ENCODE data around the gene LINC00237. TPM values are rescaled to one million over a fixed set of nuclear protein-coding genes. Genes with fewer than 3 reads are reported as not detected.

LINC00237 gene
- total and polyA plus RNA-seq, 9 donors = 0.72 TPM; not detected in 8

GRCh38 chr20:21110811-21111210 is 4.7 kb upstream of the LINC00237 start:
- TF ChIP-seq POLR2A (IDR thresholded peaks at IDR 0.05) (no peak), CTCF (IDR thresholded peaks at IDR 0.05) (no peak), EP300 (IDR thresholded peaks at IDR 0.05) (no peak)
- H3K27me3 ChIP-seq = no peaks in the 10 kb centered on the region

GRCh38 chr20:21109144-21109543 is 3.0 kb upstream of the LINC00237 start:
- TF ChIP-seq EP300 (IDR thresholded peaks at IDR 0.05) (no peak), POLR2A (IDR thresholded peaks at IDR 0.05) (no peak), CTCF (IDR thresholded peaks at IDR 0.05) (no peak)
- WGBS, 3 donors = 83 to 100% (median 90%) methylated on average over 2 of the region's 2 CpGs
- H3K4me1 ChIP-seq (ENCODE audit: insufficient read depth) = no peaks in the 10 kb centered on the region
- no peak overlapping the region for H3K4me3 ChIP-seq
- no peak for DNase-seq
- no peaks in the 10 kb centered on the region for H3K9me3 ChIP-seq
- intact Hi-C loops (cut with DNase I) = no loop called here
- no peaks in the 10 kb centered on the region for H3K36me3 ChIP-seq
- H3K27me3 ChIP-seq = no peaks in the 10 kb centered on the region
- no peak overlapping the region for H3K27ac ChIP-seq

More at GRCh38 chr20:21110811-21111210, 4.7 kb upstream of the LINC00237 start:
- H3K27ac ChIP-seq = no peak overlapping the region
- H3K36me3 ChIP-seq = no peaks in the 10 kb centered on the region
- no peak for DNase-seq
- H3K4me3 ChIP-seq = no peak overlapping the region
- no peaks in the 10 kb centered on the region for H3K9me3 ChIP-seq
- 77 to 90% (median 80%) methylated on average over 1 of the region's 1 CpG for WGBS, 3 donors
- H3K4me1 ChIP-seq (ENCODE audit: insufficient read depth) = no peaks in the 10 kb centered on the region
- intact Hi-C loops (cut with DNase I) = no loop called here

- TF ChIP-seq EP300 (IDR thresholded peaks at IDR 0.05) (no peak), CTCF (IDR thresholded peaks at IDR 0.05) (no peak)
- intact Hi-C loops (cut with DNase I) = no loop called here
- Histone ChIP-seq H3K9me3 (no peaks in the 10 kb centered on the region), H3K4me3 (no peak overlapping the region), H3K27me3 (peaks cover 4% of the 10 kb centered on the region), H3K4me1 (ENCODE audit: insufficient read depth) (peaks cover 3% of the 10 kb centered on the region), H3K27ac (no peak overlapping the region), H3K36me3 (no peaks in the 10 kb centered on the region)
- WGBS, 3 donors = 2 to 4% (median 2%) methylated on average over 42 to 50 of the region's 50 CpGs
- DNase-seq = no peak
Measured at GRCh38 chr20:21105429-21106170, 558 bp downstream of the LINC00237 start.

- intact Hi-C loops (cut with DNase I) = no loop called here
- no peaks in the 10 kb centered on the region for H3K36me3 ChIP-seq
- peaks cover 4% of the 10 kb centered on the region for H3K27me3 ChIP-seq
- DNase-seq = no peak
- no peak overlapping the region for H3K27ac ChIP-seq
- peaks cover 3% of the 10 kb centered on the region for H3K4me1 ChIP-seq (ENCODE audit: insufficient read depth)
- TF ChIP-seq POLR2A (IDR thresholded peaks at IDR 0.05) = no peak
- TF ChIP-seq CTCF (IDR thresholded peaks at IDR 0.05) = no peak
- TF ChIP-seq EP300 (IDR thresholded peaks at IDR 0.05) = no peak
- H3K4me3 ChIP-seq = no peak overlapping the region
- no peaks in the 10 kb centered on the region for H3K9me3 ChIP-seq
- 5 to 7% (median 6%) methylated on average over 15 to 16 of the region's 16 CpGs for WGBS, 3 donors
Measured at GRCh38 chr20:21104921-21105320, 1.2 kb downstream of the LINC00237 start.

All from ovary (tissue), 9 donors.